GM18873 (cell line): ENCODE results near the gene SF1.

Experiments used
- ATAC-seq: cut with Tn5 transposase; IDR thresholded peaks from one replicate; pipeline ENCODE4 v1.9.1; 2021; ENCODE audit warnings: mild to moderate bottlenecking, moderate library complexity, moderate number of reproducible peaks; ENCODE audit not compliant: unreplicated experiment, low FRiP score

The SF1 gene

DNA sequence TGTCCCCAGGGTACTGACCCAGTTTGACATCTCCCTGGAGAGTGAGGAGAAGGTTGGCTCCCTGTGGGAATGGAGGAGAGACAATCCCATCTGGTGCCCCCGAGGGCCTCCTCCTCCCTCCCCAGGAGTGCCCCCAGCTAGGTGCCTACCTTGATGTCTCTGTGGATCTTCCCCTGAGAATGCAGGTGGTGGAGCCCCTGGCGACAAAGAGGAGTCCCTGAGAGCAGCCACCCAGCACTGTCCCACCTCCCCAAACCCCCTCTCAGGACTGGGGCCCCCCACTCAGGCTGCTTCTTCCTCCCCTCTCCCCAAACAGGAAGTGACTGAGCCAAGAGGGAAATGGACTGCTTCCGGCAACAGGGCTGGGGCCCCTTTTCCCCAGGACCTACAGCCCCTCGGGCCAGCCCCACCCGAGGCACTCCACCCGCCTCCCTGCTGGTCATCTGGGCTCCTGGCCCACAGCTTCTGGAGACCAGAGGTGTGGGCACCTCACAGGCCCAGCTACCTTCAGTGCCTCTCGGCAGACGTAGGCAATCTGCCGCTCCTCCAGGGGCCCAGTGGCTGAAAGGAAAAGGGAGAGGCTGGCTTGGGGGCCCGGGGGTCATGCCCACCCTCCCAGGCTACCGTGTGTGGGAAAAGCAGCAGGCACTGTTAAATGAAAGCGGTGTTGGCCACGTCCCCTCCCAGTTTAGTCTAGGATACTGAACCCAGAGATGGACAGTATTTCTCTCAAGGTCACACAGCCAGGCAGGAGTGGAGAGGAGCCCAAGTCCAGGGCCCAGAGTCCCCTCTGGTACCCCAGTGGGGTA lies 23.4 kb upstream of the SF1 start:
- ATAC-seq = no peak

DNA sequence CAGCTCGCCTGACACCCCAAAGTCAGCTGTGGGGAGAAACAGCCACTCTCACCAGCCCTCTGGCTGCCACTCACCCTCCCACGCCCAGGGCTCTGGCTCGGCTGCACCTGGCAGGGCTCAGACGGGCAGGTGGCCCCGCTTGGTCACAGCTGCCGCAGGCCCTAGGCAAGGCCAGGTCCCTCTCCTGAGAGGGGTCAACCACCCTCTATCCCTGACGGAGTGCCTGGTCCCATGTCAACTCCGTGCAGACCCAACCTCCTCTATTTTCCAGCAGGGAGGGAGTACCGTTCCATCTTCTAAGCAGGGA lies 22.8 kb upstream of the SF1 start:
- no peak for ATAC-seq

DNA sequence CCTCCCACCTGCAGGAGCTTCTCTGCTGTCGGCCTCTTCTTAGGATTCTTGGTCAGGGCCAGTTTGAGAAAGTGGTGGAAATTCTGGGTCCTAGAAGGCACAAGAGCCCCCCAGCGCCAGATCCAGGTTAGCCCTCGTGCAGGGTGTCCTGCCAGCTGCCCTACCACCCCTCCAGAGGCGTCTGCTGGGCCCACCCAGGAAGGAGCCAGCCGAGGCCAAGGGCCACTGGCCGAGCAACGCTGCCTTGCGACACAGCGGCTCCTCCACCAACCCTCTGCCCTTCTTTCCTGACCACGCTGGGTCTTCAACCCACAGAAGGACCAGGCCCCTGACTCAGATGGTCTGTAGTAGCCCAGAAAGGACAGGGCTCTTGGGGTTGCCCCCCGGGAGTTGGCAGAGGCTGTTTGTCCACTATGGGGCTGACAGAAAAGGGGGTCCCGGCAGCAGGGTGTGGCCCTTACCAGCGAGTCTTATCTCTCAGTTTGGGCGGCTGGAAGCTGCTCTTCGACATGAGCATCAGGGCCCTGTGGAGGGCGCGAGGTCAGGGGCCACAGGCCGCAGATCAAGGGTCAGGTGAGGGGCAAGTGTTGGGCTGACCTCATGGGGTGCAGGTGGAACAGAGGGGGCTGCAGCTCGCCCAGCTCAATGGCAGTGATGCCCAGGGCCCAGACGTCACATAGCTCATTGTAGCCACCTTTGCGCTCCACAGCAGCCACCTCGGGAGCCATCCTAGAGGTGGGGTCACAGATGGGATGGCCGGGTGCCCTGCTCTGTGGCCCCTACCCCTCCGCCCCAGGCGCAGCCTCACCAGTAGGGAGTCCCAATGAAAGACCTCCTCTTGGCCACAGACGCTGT lies 22.2 kb upstream of the SF1 start:
- ATAC-seq = no peak

DNA sequence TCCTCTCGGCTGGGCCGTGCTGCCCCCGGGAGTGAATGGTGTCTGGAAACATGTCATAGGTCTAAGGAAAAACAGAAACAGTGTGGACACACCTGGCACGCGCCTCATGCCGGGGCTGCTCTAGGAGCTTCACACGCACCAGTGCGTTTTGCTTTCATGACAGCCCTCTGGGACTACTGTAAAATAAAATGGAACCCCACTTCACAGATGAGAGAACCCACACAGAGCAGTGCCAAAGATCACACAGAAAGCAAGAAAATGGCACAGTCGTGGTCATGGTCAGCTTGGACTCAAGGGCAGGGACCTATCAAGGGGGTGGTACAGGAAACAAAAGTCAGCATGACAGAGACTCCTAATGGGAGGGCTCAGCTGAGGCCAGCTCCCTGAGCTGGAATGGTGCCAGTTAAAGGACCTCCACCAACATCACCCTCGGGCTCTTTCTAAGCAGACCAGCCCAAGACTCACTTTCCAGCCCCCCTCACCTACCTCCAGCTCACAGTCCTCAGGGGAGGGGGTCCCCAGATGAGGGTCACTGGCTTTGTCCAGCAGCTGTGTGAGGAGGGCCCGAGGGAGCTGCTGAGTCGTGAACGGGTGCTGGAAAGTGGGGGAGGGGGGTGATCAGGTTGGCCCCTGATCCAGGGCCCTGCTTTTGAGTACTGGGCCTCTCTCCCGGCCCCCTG lies 21.4 kb upstream of the SF1 start:
- no peak for ATAC-seq

DNA sequence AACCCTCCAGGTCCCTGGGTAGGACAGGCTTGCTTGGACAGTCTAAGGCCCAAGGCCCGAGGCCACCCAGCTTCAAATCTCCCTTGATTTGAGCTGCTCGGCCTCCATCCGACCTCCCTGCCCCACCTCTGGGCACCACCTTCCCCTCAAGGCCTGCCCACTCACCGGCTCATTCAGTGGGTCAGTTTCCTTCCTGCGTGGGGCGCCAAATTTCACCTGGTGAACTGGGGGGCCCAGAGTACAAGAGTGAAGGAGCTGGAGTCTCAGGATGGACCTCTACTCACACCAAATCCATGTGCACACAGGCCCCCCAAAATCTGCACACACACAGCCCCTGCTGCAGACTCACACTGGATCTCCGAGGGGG lies 20.9 kb upstream of the SF1 start:
- ATAC-seq = no peak

DNA sequence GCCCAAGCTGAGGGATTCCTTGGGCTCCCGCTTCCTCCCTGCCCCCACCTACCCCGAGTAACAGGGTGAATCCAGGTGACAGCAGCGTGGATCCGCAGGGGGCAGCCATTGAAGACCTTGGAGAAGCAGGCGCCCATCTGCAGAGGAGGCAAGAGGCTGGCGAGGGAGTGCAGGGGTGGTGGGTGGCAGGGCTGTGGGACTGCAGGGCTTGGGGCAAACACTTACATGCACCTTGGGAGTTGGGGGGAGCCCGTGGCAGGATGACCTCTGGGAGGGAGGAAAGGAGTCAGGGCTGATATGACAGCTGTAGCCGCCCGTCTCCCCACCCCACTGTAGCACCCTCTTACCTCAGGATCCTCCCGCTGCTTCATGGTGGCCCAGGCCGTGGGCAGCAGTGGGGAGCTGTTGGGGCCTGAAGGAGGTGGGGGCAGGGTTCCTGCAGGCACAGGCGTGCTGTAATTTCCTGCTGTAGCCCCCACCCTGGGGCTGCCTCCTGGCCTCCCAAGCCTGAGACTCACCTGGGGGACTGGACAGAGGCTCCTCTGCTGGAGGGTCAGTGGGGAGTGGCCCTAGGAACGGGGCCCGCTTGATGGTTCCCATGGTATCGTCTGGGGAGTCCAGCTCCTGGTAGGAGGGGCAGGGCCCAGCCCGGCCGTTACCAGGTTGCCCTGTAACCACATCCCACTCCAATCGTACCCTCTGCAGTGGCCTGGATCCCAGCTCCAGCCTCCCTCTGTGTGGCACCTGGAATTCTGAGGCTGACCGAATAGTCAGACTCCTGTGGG lies 18.6 kb upstream of the SF1 start:
- no peak for ATAC-seq

DNA sequence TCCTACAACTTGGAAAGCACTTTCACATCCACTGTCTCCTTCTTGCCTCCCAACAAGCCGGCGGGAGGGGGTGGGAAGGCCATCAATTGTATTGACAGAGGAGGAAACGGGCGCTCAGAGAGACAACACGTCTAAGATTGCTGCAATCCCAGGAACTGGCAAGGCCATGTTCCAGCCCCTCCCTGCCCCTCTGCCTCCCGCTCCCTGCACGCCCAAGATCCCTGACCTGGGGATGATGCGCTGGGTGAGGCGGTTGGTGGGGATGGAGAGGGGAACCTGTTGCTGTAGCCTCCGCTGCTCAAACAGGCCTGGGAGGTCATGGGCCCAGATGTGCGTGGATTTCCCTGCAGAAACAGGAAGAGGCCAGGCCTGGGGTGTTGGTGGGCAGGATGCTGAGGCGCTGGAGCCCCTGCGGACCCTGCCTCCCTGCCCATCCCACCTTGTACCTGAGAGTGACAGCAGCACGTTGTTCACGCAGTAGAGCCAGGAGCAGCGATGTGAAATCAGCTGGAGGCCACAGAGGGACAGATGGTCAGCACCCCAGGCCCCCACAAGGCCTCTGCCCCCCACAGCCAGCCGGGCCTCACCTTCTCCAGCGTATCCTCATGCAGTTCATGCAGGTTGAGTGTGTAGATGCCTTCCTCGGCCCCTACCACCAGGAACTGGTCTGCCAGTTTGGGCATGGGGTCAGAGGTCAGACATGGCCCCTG lies 17.9 kb upstream of the SF1 start:
- ATAC-seq = no peak

DNA sequence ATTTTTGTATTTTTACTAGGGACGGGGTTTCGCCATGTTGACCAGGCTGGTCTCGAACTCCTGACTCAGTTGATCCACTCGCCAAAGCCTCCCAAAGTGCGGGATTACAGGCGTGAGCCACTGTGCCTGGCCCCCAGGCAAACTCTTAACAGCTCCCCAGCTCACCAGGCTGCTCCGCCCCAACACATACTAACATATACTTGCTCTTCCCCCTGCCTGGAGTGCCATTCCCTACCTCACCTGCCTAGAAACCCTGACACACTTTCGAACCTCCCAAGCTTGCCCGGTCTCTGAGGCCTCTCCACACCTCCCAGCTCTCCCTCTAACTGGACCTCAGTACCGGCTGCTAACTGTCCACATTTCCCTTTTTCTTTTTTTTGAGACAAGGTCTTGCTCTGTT lies 16.2 kb upstream of the SF1 start:
- ATAC-seq = no peak

DNA sequence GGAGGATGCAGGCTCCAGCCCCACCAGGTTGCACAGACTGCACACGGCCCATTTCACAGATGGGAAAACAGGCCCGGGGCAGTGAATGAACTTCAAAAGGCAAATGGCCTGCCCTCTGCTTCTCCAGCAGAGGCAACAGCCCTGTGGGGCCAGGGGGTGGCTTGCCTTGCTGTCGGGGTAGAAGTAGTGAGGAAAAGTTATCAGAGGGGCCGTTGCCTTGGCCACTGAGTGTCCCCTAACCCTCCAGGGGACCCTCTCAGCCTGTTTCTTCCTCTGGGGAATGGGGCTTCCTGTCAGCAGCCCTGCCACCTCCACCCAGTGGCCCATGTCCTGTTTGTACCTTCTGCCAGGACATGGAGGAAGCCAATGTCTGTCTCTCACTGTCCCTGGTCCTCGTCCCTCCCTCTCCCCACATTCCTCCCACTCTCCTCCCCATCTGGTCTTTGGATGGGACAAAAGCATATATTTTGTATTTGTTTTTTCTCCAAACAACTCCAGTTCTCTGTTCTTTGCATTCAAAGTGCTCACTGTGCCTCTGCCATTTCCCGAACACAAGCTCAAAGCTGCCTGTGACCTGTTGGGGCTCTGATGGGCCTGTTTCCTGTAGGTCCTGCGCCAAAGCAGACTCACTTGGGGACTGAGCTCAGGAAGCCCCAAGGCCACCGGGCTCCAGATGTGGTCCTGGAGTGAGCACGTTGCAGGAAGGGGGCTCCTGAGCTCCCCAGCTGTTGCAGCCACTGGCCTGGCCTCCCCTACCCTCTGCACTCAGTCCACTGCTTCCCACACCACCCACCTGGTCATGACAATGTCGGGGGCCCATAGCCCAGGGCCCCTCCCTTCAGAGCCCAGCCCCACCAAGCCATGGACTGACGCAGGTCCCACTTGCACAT lies 15.2 kb upstream of the SF1 start:
- no peak for ATAC-seq

DNA sequence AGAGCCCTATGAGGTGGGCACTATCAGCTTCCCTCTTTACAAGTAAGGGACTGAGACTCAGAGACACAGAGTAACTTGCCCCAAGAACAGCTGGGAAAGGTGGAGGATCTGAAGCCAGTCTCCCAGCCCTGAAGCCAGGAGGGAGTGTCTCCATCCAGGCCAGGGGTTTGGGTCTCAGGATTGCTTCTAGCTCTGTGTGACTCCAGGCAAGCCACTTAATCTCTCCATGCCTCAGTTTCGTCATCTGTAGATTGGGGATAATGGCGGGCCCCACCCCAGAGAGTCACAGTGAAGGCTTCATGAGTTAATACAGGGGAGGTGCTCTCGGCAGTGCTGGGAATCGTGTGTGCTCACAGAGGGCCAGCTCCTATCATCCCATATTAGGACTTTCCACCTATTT lies 14.1 kb upstream of the SF1 start:
- no peak for ATAC-seq

DNA sequence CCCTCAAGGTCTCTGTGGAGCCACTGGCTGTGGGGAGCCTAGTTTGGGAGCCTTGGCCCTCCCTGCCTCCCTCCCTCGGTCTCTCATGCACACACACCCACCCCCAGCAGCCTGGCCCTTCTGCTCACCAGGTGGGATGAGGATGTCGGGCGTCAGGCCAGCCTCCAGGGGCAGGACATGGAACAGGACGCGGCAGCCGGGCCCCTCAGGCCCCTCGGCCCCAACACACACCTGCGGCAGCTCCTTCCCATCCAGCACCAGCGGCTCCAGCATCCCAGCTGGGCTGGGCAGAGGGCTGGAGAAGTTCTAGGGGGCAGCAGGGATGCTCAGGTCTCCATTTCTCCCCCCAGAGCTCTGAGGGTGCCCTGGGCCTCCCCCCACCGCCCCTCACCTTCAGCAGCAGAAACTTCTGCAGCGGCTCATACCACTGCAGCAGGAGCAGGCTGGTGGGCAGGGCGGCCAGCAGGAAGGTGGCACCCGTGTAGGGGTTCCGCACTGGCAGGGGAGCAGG lies 13.5 kb upstream of the SF1 start:
- ATAC-seq = no peak

DNA sequence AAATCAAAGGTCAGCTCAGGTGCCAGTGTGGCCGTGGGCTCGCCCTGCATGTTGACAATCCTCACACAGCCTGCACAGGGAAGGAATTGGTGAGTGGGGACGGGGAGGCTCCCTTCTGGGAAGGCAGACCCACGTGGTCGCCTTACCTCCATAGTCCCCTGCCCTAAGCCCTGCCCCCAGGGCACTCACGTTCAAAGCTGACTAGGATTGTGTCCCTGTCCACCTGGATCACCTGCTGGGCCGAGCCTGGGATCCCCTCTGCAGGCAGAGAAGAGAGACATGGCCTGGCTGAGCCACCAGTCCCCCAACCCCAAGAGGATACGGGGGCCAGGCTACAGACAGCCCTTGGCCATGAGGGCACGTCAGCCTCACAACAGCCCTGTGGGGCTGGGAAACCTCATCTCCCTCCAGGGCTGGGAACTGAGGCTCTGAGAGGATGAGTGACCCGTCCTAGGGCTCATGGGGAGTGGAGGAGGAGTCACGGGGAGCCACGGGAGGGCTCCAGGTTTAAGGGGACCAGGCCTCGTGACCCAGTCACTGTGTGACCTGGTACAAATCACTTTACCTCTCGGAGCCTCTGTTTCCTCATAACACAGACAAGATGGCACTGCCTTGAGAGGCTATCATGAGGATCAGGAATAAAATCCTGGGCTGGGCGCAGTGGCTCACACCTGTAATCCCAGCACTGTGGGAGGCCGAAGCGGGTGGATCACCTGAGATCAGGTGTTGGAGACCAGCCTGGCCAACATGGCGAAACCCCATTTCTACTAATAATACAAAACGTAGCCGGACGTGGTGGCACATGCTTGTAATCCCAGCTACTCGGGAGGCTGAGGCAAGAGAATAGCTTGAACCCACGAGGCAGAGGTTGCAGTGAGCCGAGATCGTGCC lies 12.1 kb upstream of the SF1 start:
- no peak for ATAC-seq

DNA sequence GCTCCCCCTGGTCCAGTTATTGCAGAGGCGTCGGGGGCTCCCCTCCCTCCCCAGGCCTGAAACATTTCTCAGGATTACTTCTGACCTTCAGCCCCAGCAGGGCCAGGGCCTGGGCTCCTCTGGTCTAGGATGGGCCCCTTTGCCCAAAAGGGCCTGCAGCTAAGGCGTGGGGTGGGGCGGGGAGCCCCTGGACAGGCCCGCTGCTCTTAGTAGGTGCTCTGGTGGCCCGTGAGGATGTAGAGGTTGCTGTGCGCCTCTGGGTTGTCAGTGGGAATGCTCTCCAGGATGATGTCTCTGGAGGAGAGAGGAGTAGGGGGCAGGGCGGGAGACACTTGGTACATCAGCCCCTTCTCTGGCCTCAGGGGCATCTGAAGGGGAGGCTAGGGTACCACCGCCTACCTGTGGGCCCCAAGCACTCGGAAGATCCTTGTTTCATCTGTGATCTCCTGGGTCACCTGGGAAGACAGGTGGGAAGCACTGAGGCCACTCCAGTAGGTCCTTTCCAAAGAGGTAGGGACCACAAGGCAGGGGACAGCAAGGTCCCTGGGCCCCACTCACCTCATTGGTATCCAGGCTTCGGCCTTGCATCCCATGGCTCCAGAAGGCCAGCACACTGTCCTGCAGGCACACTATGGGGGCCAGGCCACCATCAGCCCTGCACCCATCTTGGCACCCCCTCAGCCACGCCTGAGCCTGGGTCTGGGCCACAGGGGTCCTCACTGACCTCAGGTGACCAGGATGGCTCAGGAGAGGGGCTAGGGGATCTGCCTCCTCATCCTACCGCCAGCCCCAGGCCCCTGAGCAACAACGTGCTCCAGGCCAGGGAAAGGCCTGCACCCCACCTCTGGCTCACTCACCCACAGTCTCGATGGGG lies 11.2 kb upstream of the SF1 start:
- no peak for ATAC-seq

DNA sequence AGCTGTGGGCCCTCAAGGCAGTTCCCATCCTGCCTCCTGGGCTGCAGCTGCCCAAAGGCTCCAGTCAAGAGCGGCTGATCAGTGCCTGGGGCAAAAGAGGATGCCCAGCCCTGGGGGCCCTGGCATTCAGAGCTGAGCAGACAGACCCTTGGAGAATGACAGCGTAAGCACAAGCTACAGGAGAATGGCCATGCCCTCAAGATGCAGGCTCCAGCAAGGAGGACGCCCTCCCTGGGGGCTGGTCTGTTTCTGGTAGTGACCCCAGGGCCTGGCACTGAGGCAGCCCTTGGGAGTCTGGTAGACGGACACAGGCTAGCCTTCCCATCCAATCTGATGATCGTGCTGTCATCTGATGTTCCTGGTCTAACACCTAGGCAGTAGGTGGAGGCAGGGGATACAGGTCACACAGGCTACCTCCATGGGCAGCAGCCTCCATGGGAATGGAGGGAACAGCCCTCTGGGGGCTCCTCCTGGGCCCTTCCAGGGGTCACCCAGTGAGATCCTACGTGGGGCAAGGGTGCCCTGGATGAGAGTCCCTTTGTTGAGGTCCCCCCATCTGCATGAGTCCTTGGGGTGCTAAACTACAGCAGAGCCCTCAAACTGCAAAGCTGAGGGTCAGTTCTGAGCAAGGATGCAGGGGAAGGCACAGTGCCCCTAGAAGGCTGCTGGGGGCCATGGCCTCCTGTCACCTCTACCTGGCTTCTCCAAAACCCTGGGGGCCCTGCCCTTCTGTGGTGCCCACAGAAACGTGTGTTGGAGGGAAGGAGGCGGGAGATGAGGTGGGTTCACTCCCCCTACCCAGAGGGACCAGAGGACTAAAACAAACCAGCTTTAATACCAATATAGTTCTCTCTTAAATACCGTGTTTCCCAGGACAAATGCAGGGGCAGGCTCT lies 10.2 kb upstream of the SF1 start:
- ATAC-seq = no peak

DNA sequence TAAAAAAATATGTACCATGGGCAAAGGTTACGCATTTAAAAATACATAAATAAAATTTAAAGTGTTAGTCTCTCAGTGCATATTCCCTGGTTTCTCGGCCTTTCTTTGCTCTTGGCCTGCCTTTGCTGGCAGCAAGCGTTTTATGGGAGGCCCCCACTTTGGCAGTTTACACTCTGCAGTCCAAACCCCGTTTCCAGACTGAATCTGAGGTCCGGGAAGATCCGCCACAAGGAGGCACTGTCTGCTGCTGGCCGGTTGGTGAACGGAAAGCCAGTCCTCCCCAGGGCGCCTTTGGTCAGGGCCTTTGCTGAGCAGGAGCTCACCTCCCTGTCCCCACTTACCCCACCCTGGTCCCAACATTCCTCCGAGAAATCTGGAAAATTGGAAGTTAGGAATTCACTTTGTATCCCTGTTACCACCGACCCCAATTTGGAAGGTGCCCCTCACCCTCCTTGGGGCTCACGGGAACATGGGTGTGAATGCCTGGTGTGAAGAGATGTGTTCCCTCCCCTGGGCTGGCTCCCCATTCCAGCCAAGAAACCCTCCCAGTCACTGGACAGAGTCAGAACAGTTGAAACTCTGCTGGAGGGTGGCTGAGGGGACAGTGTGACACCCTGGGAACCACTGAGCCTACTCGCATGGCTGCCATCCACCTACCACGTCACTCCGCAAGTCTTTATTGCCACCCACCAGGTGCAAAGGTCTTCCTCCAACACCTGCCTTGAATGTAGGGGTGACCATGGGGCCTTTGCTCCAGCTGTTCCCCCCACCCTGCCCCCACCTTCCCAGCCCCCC lies 9.4 kb upstream of the SF1 start:
- no peak for ATAC-seq
